ENCODE measurements around the gene KIF4A.
"Not testable (repeated sequence)": the region's sequence is repeated elsewhere in the genome, so short reads cannot be mapped to it uniquely, and the experiment has no call there.

KIF4A gene

GRCh38 chrX:70386235-70386634 is 96.3 kb downstream of the KIF4A start:
- TF ChIP-seq CTCF (IDR thresholded peaks at IDR 0.05; ENCODE audit: insufficient read depth, low read length, poor library complexity, severe bottlenecking) = no peak
- DNase-seq (ENCODE audit: extremely low read depth, insufficient read length) = no peak
- H3K36me3 ChIP-seq (ENCODE audit: control insufficient read depth, insufficient read depth, low read length) = no peaks in the 10 kb centered on the region
- H3K27me3 ChIP-seq (replicated peaks; ENCODE audit: control insufficient read depth, insufficient read depth, low read length) = no peaks in the 10 kb centered on the region
- H3K4me3 ChIP-seq (replicated peaks; ENCODE audit: low read depth, low read length) = no peak overlapping the region

- no peak for DNase-seq (ENCODE audit: extremely low read depth, insufficient read length)
- no peaks in the 10 kb centered on the region for H3K27me3 ChIP-seq (replicated peaks; ENCODE audit: control insufficient read depth, insufficient read depth, low read length)
- no peak overlapping the region for H3K4me3 ChIP-seq (replicated peaks; ENCODE audit: low read depth, low read length)
- TF ChIP-seq CTCF (IDR thresholded peaks at IDR 0.05; ENCODE audit: insufficient read depth, low read length, poor library complexity, severe bottlenecking) = no peak
- no peaks in the 10 kb centered on the region for H3K36me3 ChIP-seq (ENCODE audit: control insufficient read depth, insufficient read depth, low read length)
Observed at GRCh38 chrX:70398899-70399298, 109.0 kb downstream of the KIF4A start.

DNA sequence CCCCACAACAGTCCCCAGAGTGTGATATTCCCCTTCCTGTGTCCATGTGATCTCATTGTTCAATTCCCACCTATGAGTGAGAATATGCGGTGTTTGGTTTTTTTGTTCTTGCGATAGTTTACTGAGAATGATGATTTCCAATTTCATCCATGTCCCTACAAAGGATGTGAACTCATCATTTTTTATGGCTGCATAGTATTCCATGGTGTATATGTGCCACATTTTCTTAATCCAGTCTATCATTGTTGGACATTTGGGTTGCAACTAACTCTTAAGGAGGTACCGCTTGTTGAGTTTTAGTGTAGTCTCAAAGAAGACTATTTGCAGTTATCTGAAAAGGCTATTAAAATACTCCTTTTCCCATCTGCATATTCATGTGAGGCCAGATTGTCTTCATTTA is 110.3 kb downstream of the KIF4A start:
- not testable (repeated sequence) for H3K4me3 ChIP-seq (replicated peaks; ENCODE audit: low read depth, low read length); DNase-seq (ENCODE audit: extremely low read depth, insufficient read length); H3K36me3 ChIP-seq (ENCODE audit: control insufficient read depth, insufficient read depth, low read length); H3K27me3 ChIP-seq (replicated peaks; ENCODE audit: control insufficient read depth, insufficient read depth, low read length)

DNA sequence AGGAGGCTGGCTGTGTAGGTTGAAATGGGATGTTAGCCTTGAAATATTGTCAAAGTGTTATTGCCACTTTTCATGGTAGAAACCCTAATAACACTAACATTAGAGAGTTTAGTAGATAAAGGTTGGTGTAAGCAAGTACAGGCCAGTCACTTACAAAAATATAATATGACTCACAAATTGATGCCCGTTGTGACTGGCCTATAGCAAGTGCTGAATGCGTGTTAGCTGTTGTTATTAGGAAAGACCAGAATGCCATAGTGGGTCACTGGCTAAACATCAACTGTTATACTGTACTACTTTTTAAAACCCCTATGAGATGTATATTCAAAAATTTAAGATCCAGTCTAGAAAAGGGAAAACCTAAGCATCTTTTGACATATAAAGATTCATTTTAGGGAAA is 112.8 kb downstream of the KIF4A start:
- Histone ChIP-seq H3K27me3 (replicated peaks; ENCODE audit: control insufficient read depth, insufficient read depth, low read length) (no peaks in the 10 kb centered on the region), H3K36me3 (ENCODE audit: control insufficient read depth, insufficient read depth, low read length) (no peaks in the 10 kb centered on the region), H3K4me3 (replicated peaks; ENCODE audit: low read depth, low read length) (no peak overlapping the region)
- DNase-seq (ENCODE audit: extremely low read depth, insufficient read length) = no peak
- TF ChIP-seq CTCF (IDR thresholded peaks at IDR 0.05; ENCODE audit: insufficient read depth, low read length, poor library complexity, severe bottlenecking) = no peak

DNA sequence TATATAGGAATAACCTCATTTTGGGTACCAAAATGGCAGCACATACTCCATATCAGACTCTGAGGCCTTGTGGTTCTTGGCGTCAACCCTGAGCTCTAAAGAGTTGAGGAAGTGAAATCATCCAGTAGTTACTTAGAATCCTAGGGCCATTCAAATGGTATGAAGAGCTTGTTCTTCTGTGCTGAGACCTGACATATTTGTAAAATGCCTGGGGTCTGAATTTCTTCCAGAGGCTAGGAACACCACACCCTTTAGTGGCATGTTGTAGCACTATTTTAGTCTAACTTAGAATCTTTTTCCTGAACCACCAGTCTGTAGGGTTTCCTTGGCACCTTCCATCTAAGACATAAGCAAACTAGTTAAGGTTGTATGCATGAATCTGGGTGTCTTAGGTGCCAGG is 115.1 kb downstream of the KIF4A start:
- no peak for DNase-seq (ENCODE audit: extremely low read depth, insufficient read length)
- TF ChIP-seq CTCF (IDR thresholded peaks at IDR 0.05; ENCODE audit: insufficient read depth, low read length, poor library complexity, severe bottlenecking) = no peak
- H3K4me3 ChIP-seq (replicated peaks; ENCODE audit: low read depth, low read length) = no peak overlapping the region
- no peaks in the 10 kb centered on the region for H3K27me3 ChIP-seq (replicated peaks; ENCODE audit: control insufficient read depth, insufficient read depth, low read length)
- H3K36me3 ChIP-seq (ENCODE audit: control insufficient read depth, insufficient read depth, low read length) = no peaks in the 10 kb centered on the region

DNA sequence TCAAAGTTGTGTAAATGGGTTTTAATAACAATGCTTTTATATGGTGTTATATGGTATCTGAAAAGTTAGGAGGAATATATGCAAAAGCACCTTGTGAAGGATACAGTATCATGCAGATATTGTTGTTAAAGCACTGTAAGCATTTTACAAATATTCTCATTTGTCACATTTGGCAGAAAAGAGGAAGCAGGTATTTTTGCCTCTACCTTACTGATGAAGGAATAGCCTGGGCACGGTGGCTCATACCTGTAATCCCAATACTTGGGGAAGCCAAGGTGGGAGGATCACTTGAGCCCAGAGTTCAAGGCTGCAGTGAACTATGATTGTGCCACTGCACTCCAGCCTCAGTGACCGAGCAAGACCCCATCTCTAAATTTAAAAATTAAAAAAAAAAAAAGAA is 121.0 kb downstream of the KIF4A start:
- Histone ChIP-seq H3K27me3 (replicated peaks; ENCODE audit: control insufficient read depth, insufficient read depth, low read length) (no peaks in the 10 kb centered on the region), H3K4me3 (replicated peaks; ENCODE audit: low read depth, low read length) (no peak overlapping the region), H3K36me3 (ENCODE audit: control insufficient read depth, insufficient read depth, low read length) (no peaks in the 10 kb centered on the region)
- no peak for DNase-seq (ENCODE audit: extremely low read depth, insufficient read length)
- no peak for TF ChIP-seq CTCF (IDR thresholded peaks at IDR 0.05; ENCODE audit: insufficient read depth, low read length, poor library complexity, severe bottlenecking)
